Kidney (tissue), 14 donors: ENCODE data around the gene VSX2. TPM values are rescaled to one million over a fixed set of nuclear protein-coding genes. Genes with fewer than 3 reads are reported as not detected.

ENCODE experiments used
- DNase-seq, 5 donors: peaks; one replicate each; pipeline ENCODE4 v3.0.0-alpha.2; 2013 to 2020
- FAIRE-seq: peaks from 2 replicates; lab custom pipeline; 2012; peaks lifted over from hg19 to GRCh38; lab: Jason Lieb, UNC
- H3K27ac ChIP-seq, 2 donors: one replicate each; pipeline ENCODE4 v1.7.0; 2013; ENCODE audit warnings: low read depth in 2 of 2, low read length in 2 of 2, inconsistent platforms in 1 of 2
- H3K27me3 ChIP-seq: one replicate; pipeline ENCODE4 v1.7.1; 2013; ENCODE audit warnings: low read length, inconsistent platforms; ENCODE audit not compliant: control insufficient read depth, insufficient read depth
- H3K36me3 ChIP-seq, 3 donors: one replicate each; pipeline versions ENCODE4 v1.7.0 to v1.7.1; 2013; ENCODE audit warnings: low read length in 3 of 3, control low read depth in 1 of 3, inconsistent platforms in 1 of 3; ENCODE audit not compliant: insufficient read depth in 3 of 3, control insufficient read depth in 2 of 3
- H3K4me1 ChIP-seq, 3 donors: one replicate each; pipeline versions ENCODE4 v1.7.0 to v1.7.1; 2013; ENCODE audit warnings: low read length in 3 of 3, inconsistent platforms in 1 of 3, low read depth in 1 of 3; ENCODE audit not compliant: control insufficient read depth in 2 of 3, insufficient read depth in 2 of 3
- H3K4me3 ChIP-seq, 3 donors: one replicate each; pipeline versions ENCODE4 v1.7.0 to v1.8.1; 2013; ENCODE audit warnings: low read length in 3 of 3, control low read depth in 1 of 3, inconsistent platforms in 1 of 3
- H3K9ac ChIP-seq, 3 donors: one replicate each; pipeline versions ENCODE4 v1.7.0 to v1.7.1; 2013; ENCODE audit warnings: low read length in 3 of 3, control low read depth in 1 of 3, inconsistent platforms in 1 of 3
- H3K9me3 ChIP-seq, 3 donors: one replicate each; pipeline versions ENCODE4 v1.7.0 to v1.7.1; 2013; ENCODE audit warnings: low read length in 3 of 3, control low read depth in 1 of 3, inconsistent platforms in 1 of 3; ENCODE audit not compliant: control insufficient read depth in 2 of 3, insufficient read depth in 1 of 3
- CTCF ChIP-seq: IDR thresholded peaks from 3 replicates; pipeline ENCODE4 v1.5.1; 2012; ENCODE audit warnings: mild to moderate bottlenecking, moderate library complexity, borderline replicate concordance; ENCODE audit not compliant: insufficient read depth; ENCODE audit errors: extremely low read depth
- intact Hi-C: fragments of 100-400 bp; cut with DNase I; formaldehyde crosslinking; loops from one replicate; pipeline ENCODE4 v1.11.1; 2022
- polyA plus RNA-seq: library from polyadenylated mRNA; stranded (reverse); fragments of 350-450 nt; fragmentation: Illumina TruSeq; extraction: RNeasy Lipid Tissue Mini Kit (QIAGEN cat#74804); gene quantifications from one replicate; pipeline ENCODE4 v1.2.3, GENCODE V29; 2014; ENCODE audit warnings: low read depth, low replicate concordance; ENCODE audit not compliant: insufficient read depth
- total RNA-seq: library from RNA; stranded (reverse); fragmentation: NEBNext Ultra II Directional; extraction: Animal tissue kit (Norgen Biotek cat#: 25700); gene quantifications from one replicate; pipeline ENCODE4 v1.2.1, GENCODE V29; 2021
- donor health status: control.
- donor health status: control.
- donor health status: control.
- donor health status: control.
- donor health status: control.
- donor health status: DM: yes; HTN: yes; CAD: no.
- donor health status: Normal renal cell carcinoma (clear cell type).

The VSX2 gene
- total and polyA plus RNA-seq, 2 donors from 2014 or later: not detected

- Histone ChIP-seq H3K4me1 (no peaks in the 10 kb centered on the region), H3K27me3 (no peaks in the 10 kb centered on the region), H3K9ac (no peak overlapping the region), H3K4me3 (no peak overlapping the region), H3K36me3 (no peaks in the 10 kb centered on the region), H3K9me3 (peaks cover 0 to 5% (median 0%) of the 10 kb centered on the region in 3 donors), H3K27ac (no peak overlapping the region)
- no peak for TF ChIP-seq CTCF
- DNase-seq (no peak), FAIRE-seq (no peak)
- intact Hi-C loops: no loop called here
These were observed 36.1 kb downstream of the VSX2 start for GRCh38 chr14:74275241-74275841.

GRCh38 chr14:74278080-74278479 is 38.8 kb downstream of the VSX2 start:
- intact Hi-C loops: no loop called here
- Histone ChIP-seq H3K9me3 (peaks cover 0 to 5% (median 0%) of the 10 kb centered on the region in 3 donors), H3K27me3 (no peaks in the 10 kb centered on the region), H3K9ac (no peak overlapping the region), H3K27ac (no peak overlapping the region), H3K4me1 (no peaks in the 10 kb centered on the region), H3K36me3 (peaks cover 0 to 1% (median 0%) of the 10 kb centered on the region in 3 donors), H3K4me3 (no peak overlapping the region)
- DNase-seq (no peak), FAIRE-seq (no peak)
- no peak for TF ChIP-seq CTCF

- DNase-seq: no peak
- H3K9me3 ChIP-seq: peaks cover 0 to 5% (median 0%) of the 10 kb centered on the region in 3 donors
- no peaks in the 10 kb centered on the region for H3K27me3 ChIP-seq
- no peaks in the 10 kb centered on the region for H3K4me1 ChIP-seq
- no peak overlapping the region for H3K9ac ChIP-seq
- no peak overlapping the region for H3K27ac ChIP-seq
- TF ChIP-seq CTCF: no peak
- intact Hi-C loops: no loop called here
- H3K4me3 ChIP-seq: no peak overlapping the region
- peaks cover 2 to 14% (median 14%) of the 10 kb centered on the region in 3 donors for H3K36me3 ChIP-seq
- no peak for FAIRE-seq
These were observed 41.8 kb downstream of the VSX2 start for GRCh38 chr14:74281069-74281468.
